ENCODE data around the gene TNFRSF13B. TPM values are rescaled to one million over a fixed set of nuclear protein-coding genes. Genes with fewer than 3 reads are reported as not detected.

TNFRSF13B gene
- total and polyA plus RNA-seq, 2 donors (not counting 3 experiments of a cell fraction or from before 2014, with no cell fraction given) = not detected

GRCh38 chr17:16918443-16918842 is 53.5 kb downstream of the TNFRSF13B start:
- TF ChIP-seq CTCF (IDR thresholded peaks at IDR 0.05; ENCODE audit: extremely low read depth in 1 of 2, insufficient read depth in 1 of 2, low read depth in 1 of 2, low read length in 2 of 2) = no peak
- TF ChIP-seq POLR2AphosphoS5 (IDR thresholded peaks at IDR 0.05; ENCODE audit: insufficient read depth, low read depth, low read length) = no peak
- no peak for TF ChIP-seq FOS (IDR thresholded peaks at IDR 0.05; ENCODE audit: borderline replicate concordance, insufficient read depth, low read length)
- no peak for TF ChIP-seq MAX (IDR thresholded peaks at IDR 0.05; ENCODE audit: insufficient read depth, insufficient read length)
- TF ChIP-seq POLR2A (IDR thresholded peaks at IDR 0.05; ENCODE audit: low read depth, low read length) = no peak
- TF ChIP-seq GATA2 (IDR thresholded peaks at IDR 0.05; ENCODE audit: insufficient read depth, insufficient read length, low read depth, low read length) = no peak
- no TSS peak for BruUV-seq (replicated peaks)
- Histone ChIP-seq H3K9ac (replicated peaks; ENCODE audit: extremely low read depth, insufficient read depth, low read length) (no peak overlapping the region), H2AFZ (ENCODE audit: low read depth, low read length) (no peak overlapping the region), H3K9me1 (replicated peaks; ENCODE audit: control insufficient read depth, extremely low read depth, insufficient read depth, low read length) (no peaks in the 10 kb centered on the region), H3K9me3 (replicated peaks; ENCODE audit: control insufficient read depth, insufficient read depth, low read length) (no peaks in the 10 kb centered on the region), H3K27me3 (ENCODE audit: control insufficient read depth in 2 of 2, insufficient read depth in 2 of 2, low read length in 2 of 2) (peaks cover 2 to 6% of the 10 kb centered on the region in 2 experiments), H4K20me1 (replicated peaks; ENCODE audit: control insufficient read depth, extremely low read depth, insufficient read depth, low read length) (no peaks in the 10 kb centered on the region), H3K27ac (ENCODE audit: insufficient read depth, low read depth, low read length) (no peak overlapping the region), H3K4me2 (ENCODE audit: insufficient read depth, low read length) (no peak overlapping the region), H3K36me3 (ENCODE audit: control insufficient read depth in 2 of 2, extremely low read depth in 1 of 2, insufficient read depth in 2 of 2, low read length in 2 of 2) (no peaks in the 10 kb centered on the region), H3K79me2 (ENCODE audit: control insufficient read depth, insufficient read depth, low read length) (no peaks in the 10 kb centered on the region), H3K4me1 (ENCODE audit: control insufficient read depth, extremely low read depth, insufficient read depth, low read length) (no peaks in the 10 kb centered on the region), H3K4me3 (replicated peaks in 1 of 3; ENCODE audit: insufficient read depth in 1 of 3, low read depth in 1 of 3, low read length in 3 of 3) (no peak overlapping the region)
- FAIRE-seq (no peak), DNase-seq (ENCODE audit: low read depth, low spot score) (no peak)
- ChIA-PET CTCF (no interaction called here), POLR2A (no interaction called here)
- intact Hi-C loops (cut with micrococcal nuclease) (no loop called here), dilution Hi-C loops (cut with MboI; ENCODE audit: extremely low pct_ligation_motif_present, low sequenced_read_pairs) (no loop called here)
